A673 (cell line): ENCODE results near the gene PRDM16.

Source experiments
- EZH2 ChIP-seq: fragments of 200-600 bp; sonication (generic); IDR thresholded peaks from 2 replicates; pipeline ENCODE4 v1.6.1; 2017; ENCODE audit warnings: borderline replicate concordance, low read depth, mild to moderate bottlenecking, mixed read lengths, antibody characterized with exemption, low read length; ENCODE audit not compliant: poor library complexity, severe bottlenecking
- TF ChIP-seq, protein P1 (sequence below): fragments of 300-800, 200-600 bp; sonication (generic); conservative IDR thresholded peaks from 2 replicates; pipeline ENCODE4 v1.5.1; 2017; ENCODE audit warnings: low read depth, mild to moderate bottlenecking, antibody characterized with exemption, low read length, moderate library complexity, mixed read lengths

DNA sequence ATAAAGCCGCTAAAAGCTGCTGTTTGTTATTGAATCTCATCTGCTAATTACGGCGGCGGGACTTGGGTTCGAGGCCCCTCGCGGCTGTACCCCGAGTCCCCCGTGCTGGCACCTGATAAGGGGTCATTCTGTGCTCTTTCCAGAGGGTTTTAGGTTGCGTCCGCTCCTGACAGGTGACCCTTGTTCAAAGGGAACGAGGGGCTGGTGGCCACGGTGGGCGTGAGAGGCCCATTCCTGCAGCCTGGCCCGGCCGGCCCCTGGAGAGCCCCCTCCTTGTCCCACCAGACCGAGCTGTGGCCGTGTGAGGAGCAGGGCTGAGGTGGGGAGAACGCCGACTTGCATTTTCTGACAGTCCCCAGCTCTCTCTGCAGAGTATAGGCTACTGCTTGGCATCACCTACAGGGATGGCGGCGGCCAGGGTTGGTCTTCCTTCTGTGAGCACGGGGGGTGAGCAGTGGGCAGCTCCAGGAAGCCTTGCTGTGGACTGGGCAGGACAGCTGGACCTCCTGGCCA, 12.2 kb downstream of the PRDM16 start:
- TF ChIP-seq, protein P1, sequence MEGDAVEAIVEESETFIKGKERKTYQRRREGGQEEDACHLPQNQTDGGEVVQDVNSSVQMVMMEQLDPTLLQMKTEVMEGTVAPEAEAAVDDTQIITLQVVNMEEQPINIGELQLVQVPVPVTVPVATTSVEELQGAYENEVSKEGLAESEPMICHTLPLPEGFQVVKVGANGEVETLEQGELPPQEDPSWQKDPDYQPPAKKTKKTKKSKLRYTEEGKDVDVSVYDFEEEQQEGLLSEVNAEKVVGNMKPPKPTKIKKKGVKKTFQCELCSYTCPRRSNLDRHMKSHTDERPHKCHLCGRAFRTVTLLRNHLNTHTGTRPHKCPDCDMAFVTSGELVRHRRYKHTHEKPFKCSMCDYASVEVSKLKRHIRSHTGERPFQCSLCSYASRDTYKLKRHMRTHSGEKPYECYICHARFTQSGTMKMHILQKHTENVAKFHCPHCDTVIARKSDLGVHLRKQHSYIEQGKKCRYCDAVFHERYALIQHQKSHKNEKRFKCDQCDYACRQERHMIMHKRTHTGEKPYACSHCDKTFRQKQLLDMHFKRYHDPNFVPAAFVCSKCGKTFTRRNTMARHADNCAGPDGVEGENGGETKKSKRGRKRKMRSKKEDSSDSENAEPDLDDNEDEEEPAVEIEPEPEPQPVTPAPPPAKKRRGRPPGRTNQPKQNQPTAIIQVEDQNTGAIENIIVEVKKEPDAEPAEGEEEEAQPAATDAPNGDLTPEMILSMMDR = no peak
- no peak for TF ChIP-seq EZH2
